GM18508 (cell line): ENCODE measurements around the gene CATSPER1.
"Not testable (repeated sequence)": the region's sequence is repeated elsewhere in the genome, so short reads cannot be mapped to it uniquely, and the experiment has no call there.

Experiments used
- ATAC-seq: cut with Tn5 transposase; IDR thresholded peaks from one replicate; pipeline ENCODE4 v1.9.1; 2021; ENCODE audit warnings: moderate number of reproducible peaks; ENCODE audit not compliant: insufficient read depth, unreplicated experiment

The CATSPER1 gene

GRCh38 chr11:66052664-66052982 is 26.3 kb upstream of the CATSPER1 start:
- ATAC-seq = no peak

GRCh38 chr11:66051766-66052663 is 25.7 kb upstream of the CATSPER1 start, which contains the start of gene SF3B2:
SF3B2 (plus strand) TSS chr11:66052364; CDS start chr11:66052385, 21 bp downstream.
- ATAC-seq = peak; percentile 62

GRCh38 chr11:66051371-66051765 is 25.1 kb upstream of the CATSPER1 start:
- no peak for ATAC-seq

GRCh38 chr11:66050581-66051231 is 24.4 kb upstream of the CATSPER1 start:
- no peak for ATAC-seq

- no peak for ATAC-seq
Observed at GRCh38 chr11:66048547-66049323, 22.5 kb upstream of the CATSPER1 start, which contains the start of gene GAL3ST3. GAL3ST3 (minus strand) TSS chr11:66049161; CDS start chr11:66045415, 3,746 bp downstream.

GRCh38 chr11:66047541-66048365 is 21.5 kb upstream of the CATSPER1 start:
- no peak for ATAC-seq

- ATAC-seq = no peak
Observed at GRCh38 chr11:66046901-66047300, 20.6 kb upstream of the CATSPER1 start.

GRCh38 chr11:66045177-66045639 is 18.9 kb upstream of the CATSPER1 start:
- ATAC-seq = no peak

- ATAC-seq = no peak
Observed at GRCh38 chr11:66044757-66045156, 18.5 kb upstream of the CATSPER1 start.

GRCh38 chr11:66042996-66043906 is 17.0 kb upstream of the CATSPER1 start:
- ATAC-seq = no peak

GRCh38 chr11:66042227-66042995 is 16.1 kb upstream of the CATSPER1 start:
- no peak for ATAC-seq

- no peak for ATAC-seq
Observed at GRCh38 chr11:66039765-66040164, 13.5 kb upstream of the CATSPER1 start.

GRCh38 chr11:66037327-66037726 is 11.0 kb upstream of the CATSPER1 start:
- no peak for ATAC-seq

- ATAC-seq = no peak
Observed at GRCh38 chr11:66036334-66036710, 10.0 kb upstream of the CATSPER1 start.

GRCh38 chr11:66035653-66036333 is 9.5 kb upstream of the CATSPER1 start:
- ATAC-seq = no peak

GRCh38 chr11:66032957-66033735 is 6.9 kb upstream of the CATSPER1 start:
- no peak for ATAC-seq

GRCh38 chr11:66023186-66023440 is 3.2 kb downstream of the CATSPER1 start:
- ATAC-seq = not testable (repeated sequence)
